GM12878 (cell line): ENCODE results near the gene FALEC. TPM values are rescaled to one million over a fixed set of nuclear protein-coding genes. Genes with fewer than 3 reads are reported as not detected.

Source experiments
- BMI1 ChIP-seq: fragments of 450-650 bp; IDR thresholded peaks from 2 replicates; pipeline ENCODE4 v1.6.1; 2016; ENCODE audit warnings: mild to moderate bottlenecking, moderate library complexity, borderline replicate concordance
- BRCA1 ChIP-seq: IDR thresholded peaks from 2 replicates; pipeline ENCODE4 v1.6.1; 2011; ENCODE audit warnings: low read depth, low read length, improper control_type of control experiment
- CREB1 ChIP-seq: IDR thresholded peaks from 2 replicates; pipeline ENCODE4 v1.6.1; 2012; ENCODE audit warnings: low read depth, mild to moderate bottlenecking, inconsistent platforms
- CREM ChIP-seq: IDR thresholded peaks from 2 replicates; pipeline ENCODE4 v1.6.1; 2014; ENCODE audit warnings: antibody characterized with exemption, low read depth
- EED ChIP-seq: sonication (generic); IDR thresholded peaks from 2 replicates; pipeline ENCODE4 v1.6.1; 2016; ENCODE audit warnings: antibody characterized with exemption, low read depth
- EP300 ChIP-seq, 2 experiments: fragments of 150-350 bp in 1 of 2; IDR thresholded peaks; 2 replicates each; pipeline ENCODE4 v1.6.1; 2011 to 2012; ENCODE audit warnings: low read depth in 2 of 2, low read length in 2 of 2, borderline replicate concordance in 1 of 2, improper control_type of control experiment in 1 of 2, inconsistent platforms in 1 of 2; ENCODE audit not compliant: control insufficient read depth in 1 of 2
- ETV6 ChIP-seq, 2 experiments: fragments of 450-650 bp in 1 of 2; IDR thresholded peaks in 1 of 2; conservative IDR thresholded peaks in 1 of 2; 2 replicates each; pipeline ENCODE4 v1.6.1; 2014; ENCODE audit warnings: antibody characterized with exemption in 1 of 2, borderline replicate concordance in 1 of 2, low read depth in 1 of 2, mild to moderate bottlenecking in 1 of 2, moderate library complexity in 1 of 2
- FOS ChIP-seq: IDR thresholded peaks from 3 replicates; pipeline ENCODE4 v1.6.1; 2011; ENCODE audit warnings: borderline replicate concordance; ENCODE audit not compliant: insufficient read length; ENCODE audit errors: extremely low read depth
- HCFC1 ChIP-seq: fragments of 150-350 bp; IDR thresholded peaks from 2 replicates; pipeline ENCODE4 v1.6.1; 2014; ENCODE audit warnings: low read length
- IKZF2 ChIP-seq, 2 experiments: fragments of 450-650 bp; IDR thresholded peaks; 2 replicates each; pipeline ENCODE4 v1.6.1; 2017; ENCODE audit warnings: mild to moderate bottlenecking in 2 of 2, moderate library complexity in 2 of 2
- IRF4 ChIP-seq: IDR thresholded peaks from 2 replicates; pipeline ENCODE4 v1.6.1; 2011; ENCODE audit warnings: low read depth, low read length
- NBN ChIP-seq: fragments of 450-650 bp; IDR thresholded peaks from 2 replicates; pipeline ENCODE4 v1.6.1; 2016
- NR2F1 ChIP-seq: fragments of 450-650 bp; conservative IDR thresholded peaks from 2 replicates; pipeline ENCODE4 v1.6.1; 2017; ENCODE audit warnings: mild to moderate bottlenecking
- PML ChIP-seq: IDR thresholded peaks from 2 replicates; pipeline ENCODE4 v1.6.1; 2012; ENCODE audit warnings: low read length, inconsistent platforms
- RCOR1 ChIP-seq: conservative IDR thresholded peaks from 2 replicates; pipeline ENCODE4 v1.6.1; 2012; ENCODE audit warnings: low read depth, low read length, improper control_type of control experiment
- RELA ChIP-seq: fragments of 450-650 bp; IDR thresholded peaks from 2 replicates; pipeline ENCODE4 v1.8.0; 2014; ENCODE audit warnings: borderline replicate concordance; ENCODE audit not compliant: partially characterized antibody
- RUNX3 ChIP-seq: IDR thresholded peaks from 2 replicates; pipeline ENCODE4 v1.6.1; 2012; ENCODE audit warnings: low read length, inconsistent platforms
- SMAD5 ChIP-seq: IDR thresholded peaks from 2 replicates; pipeline ENCODE4 v1.6.1; 2016; ENCODE audit warnings: antibody characterized with exemption, low read depth
- SP1 ChIP-seq: IDR thresholded peaks from one replicate; pipeline ENCODE4 v1.6.1; 2011; ENCODE audit warnings: low read depth, low read length
- SRF ChIP-seq, 2 experiments: IDR thresholded peaks; 2 replicates each; pipeline ENCODE4 v1.6.1; 2011; ENCODE audit warnings: low read depth in 2 of 2, low read length in 2 of 2, mild to moderate bottlenecking in 1 of 2, moderate library complexity in 1 of 2
- SUPT20H ChIP-seq: IDR thresholded peaks from 2 replicates; pipeline ENCODE4 v1.6.1; 2011; ENCODE audit warnings: low read depth, mild to moderate bottlenecking, low read length, moderate library complexity, borderline replicate concordance; ENCODE audit not compliant: control insufficient read depth
- TCF7 ChIP-seq: IDR thresholded peaks from 2 replicates; pipeline ENCODE4 v1.6.1; 2014; ENCODE audit warnings: antibody characterized with exemption, borderline replicate concordance
- ZBED1 ChIP-seq: IDR thresholded peaks from 2 replicates; pipeline ENCODE4 v1.6.1; 2016; ENCODE audit warnings: borderline replicate concordance
- ZNF384 ChIP-seq: IDR thresholded peaks from 2 replicates; pipeline ENCODE4 v1.6.1; 2012; ENCODE audit warnings: low read depth, mild to moderate bottlenecking, low read length, improper control_type of control experiment, borderline replicate concordance
- polyA plus RNA-seq, 11 experiments: library from polyadenylated mRNA; depleted of rRNA in 4 of 11; unstranded in 6 of 11; stranded (reverse) in 5 of 11; fragments of >200 nt; fragmentation: Nextera tagmentation in 4 of 11; fragmentation: Illumina TruSeq in 1 of 11; extraction: Ambion mirVana in 4 of 11; extraction: Trizol in 1 of 11; gene quantifications; 1 replicate in 1 of 11; 2 replicates in 10 of 11; pipeline versions ENCODE4 v1.2.1 to v1.2.3, GENCODE V29; 2011 to 2016; ENCODE audit warnings: inconsistent platforms in 2 of 11, missing spikeins in 2 of 11, low read depth in 1 of 11
- total RNA-seq, 4 experiments: library from RNA; depleted of rRNA in 3 of 4; stranded (reverse); fragments of >200 nt in 3 of 4; fragmentation: Illumina TruSeq in 1 of 4; extraction: Trizol in 1 of 4; gene quantifications; 2 replicates each; pipeline versions ENCODE4 v1.2.1 to v1.2.3, GENCODE V29; 2013 to 2021
- TF ChIP-seq, protein P1 (sequence below): IDR thresholded peaks from 2 replicates; pipeline ENCODE4 v1.6.1; 2012; ENCODE audit warnings: mild to moderate bottlenecking, low read depth, low read length
- TF ChIP-seq, protein P2 (sequence below): fragments of 450-650 bp; IDR thresholded peaks from 2 replicates; pipeline ENCODE4 v1.6.1; 2017; ENCODE audit warnings: mild to moderate bottlenecking

The FALEC gene
- total and polyA plus RNA-seq, 10 of the 15 experiments (the other 5 are each of a cell fraction or from before 2014, with no cell fraction given) = 0.21 to 0.71 (median 0.32) TPM; not detected in 3

DNA sequence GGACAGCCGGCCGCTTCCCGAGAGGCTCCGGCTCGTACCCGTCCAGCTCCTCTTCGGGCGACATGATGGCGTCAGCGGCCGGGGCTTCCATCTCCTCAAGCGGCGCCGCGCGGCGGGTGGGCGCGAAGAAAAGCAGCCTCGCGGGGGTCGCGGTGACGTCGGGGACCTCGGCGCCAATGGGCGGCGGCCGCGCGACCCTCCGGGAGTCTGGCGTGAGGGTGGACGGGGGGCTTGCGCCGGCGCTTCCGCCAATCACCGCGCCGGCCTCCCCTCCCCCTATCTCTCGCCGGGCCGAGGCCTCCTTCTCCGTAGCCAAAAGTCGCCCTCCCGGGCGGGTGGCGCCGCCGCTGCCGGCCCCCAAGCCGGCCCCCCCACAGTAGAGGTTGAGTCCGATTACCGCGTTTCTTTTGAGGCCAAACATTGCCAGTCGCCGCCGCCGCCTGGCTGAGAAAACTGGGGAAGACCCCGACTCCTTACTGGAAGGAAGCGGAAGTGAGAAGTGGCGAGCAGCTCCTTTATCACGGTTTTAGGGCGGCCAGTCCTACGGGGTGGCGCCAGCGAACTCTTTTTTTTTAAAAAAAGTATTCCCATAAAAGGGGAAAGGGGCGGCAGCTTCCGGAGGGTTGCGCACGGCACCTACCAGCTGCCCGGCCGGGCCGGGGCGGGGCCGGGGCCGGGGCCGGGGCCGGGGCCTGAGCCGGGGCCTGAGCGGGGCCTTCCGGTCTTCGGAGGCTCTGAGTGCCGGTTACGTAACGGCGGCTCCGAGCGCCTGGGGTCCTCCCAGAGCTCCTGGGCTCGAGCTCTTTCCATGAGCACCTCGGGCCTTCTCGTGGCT, 63.8 kb downstream of the FALEC start, which contains the start of gene MCL1 (continued):
- TF ChIP-seq EP300 (IDR thresholded peaks at IDR 0.05; ENCODE audit: borderline replicate concordance in 1 of 2, control insufficient read depth in 1 of 2, low read depth in 2 of 2, low read length in 2 of 2) (peak in 1 of 2 experiments; percentile 47; a peak in 1 of 4 replicates), EED (0 out of 2 replicates have a peak, but pooled peaks have one; percentile 32), PML (peak; percentile 99), HCFC1 (0 out of 2 replicates have a peak, but pooled peaks have one; percentile 34), ZNF384 (peak; percentile 99), CREM (no peak; the same call in 1 of the 2 replicates), SRF (IDR thresholded peaks at IDR 0.05; ENCODE audit: low read depth in 2 of 2, low read length in 2 of 2) (peak; percentile 94 to 100), RUNX3 (peak; percentile 53), BRCA1 (no peak), SMAD5 (peak; percentile 97), FOS (no peak), SP1 (peak; percentile 56), SUPT20H (no peak), RELA (peak; percentile 60), BMI1 (no peak), ETV6 (conservative IDR thresholded peaks at IDR 0.05 in 1 of 2, IDR thresholded peaks at IDR 0.05 in 1 of 2; ENCODE audit: borderline replicate concordance in 1 of 2, low read depth in 1 of 2) (peak in 1 of 2 experiments; percentile 70; a peak in 2 of 4 replicates), CREB1 (peak; percentile 77), IKZF2 (IDR thresholded peaks at IDR 0.05) (peak in 1 of 2 experiments; percentile 41; a peak in 1 of 4 replicates), NR2F1 (peak; percentile 36; the same call in 1 of the 2 replicates), IRF4 (0 out of 2 replicates have a peak, but pooled peaks have one; percentile 15), TCF7 (no peak; the same call in 1 of the 2 replicates), NBN (peak; percentile 60), ZBED1 (peak; percentile 61; the same call in 1 of the 2 replicates), RCOR1 (peak; percentile 69; the same call in 1 of the 2 replicates)
- TF ChIP-seq, protein P1, sequence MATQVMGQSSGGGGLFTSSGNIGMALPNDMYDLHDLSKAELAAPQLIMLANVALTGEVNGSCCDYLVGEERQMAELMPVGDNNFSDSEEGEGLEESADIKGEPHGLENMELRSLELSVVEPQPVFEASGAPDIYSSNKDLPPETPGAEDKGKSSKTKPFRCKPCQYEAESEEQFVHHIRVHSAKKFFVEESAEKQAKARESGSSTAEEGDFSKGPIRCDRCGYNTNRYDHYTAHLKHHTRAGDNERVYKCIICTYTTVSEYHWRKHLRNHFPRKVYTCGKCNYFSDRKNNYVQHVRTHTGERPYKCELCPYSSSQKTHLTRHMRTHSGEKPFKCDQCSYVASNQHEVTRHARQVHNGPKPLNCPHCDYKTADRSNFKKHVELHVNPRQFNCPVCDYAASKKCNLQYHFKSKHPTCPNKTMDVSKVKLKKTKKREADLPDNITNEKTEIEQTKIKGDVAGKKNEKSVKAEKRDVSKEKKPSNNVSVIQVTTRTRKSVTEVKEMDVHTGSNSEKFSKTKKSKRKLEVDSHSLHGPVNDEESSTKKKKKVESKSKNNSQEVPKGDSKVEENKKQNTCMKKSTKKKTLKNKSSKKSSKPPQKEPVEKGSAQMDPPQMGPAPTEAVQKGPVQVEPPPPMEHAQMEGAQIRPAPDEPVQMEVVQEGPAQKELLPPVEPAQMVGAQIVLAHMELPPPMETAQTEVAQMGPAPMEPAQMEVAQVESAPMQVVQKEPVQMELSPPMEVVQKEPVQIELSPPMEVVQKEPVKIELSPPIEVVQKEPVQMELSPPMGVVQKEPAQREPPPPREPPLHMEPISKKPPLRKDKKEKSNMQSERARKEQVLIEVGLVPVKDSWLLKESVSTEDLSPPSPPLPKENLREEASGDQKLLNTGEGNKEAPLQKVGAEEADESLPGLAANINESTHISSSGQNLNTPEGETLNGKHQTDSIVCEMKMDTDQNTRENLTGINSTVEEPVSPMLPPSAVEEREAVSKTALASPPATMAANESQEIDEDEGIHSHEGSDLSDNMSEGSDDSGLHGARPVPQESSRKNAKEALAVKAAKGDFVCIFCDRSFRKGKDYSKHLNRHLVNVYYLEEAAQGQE = peak; percentile 61; the same call in 1 of the 2 replicates
- TF ChIP-seq, protein P2, sequence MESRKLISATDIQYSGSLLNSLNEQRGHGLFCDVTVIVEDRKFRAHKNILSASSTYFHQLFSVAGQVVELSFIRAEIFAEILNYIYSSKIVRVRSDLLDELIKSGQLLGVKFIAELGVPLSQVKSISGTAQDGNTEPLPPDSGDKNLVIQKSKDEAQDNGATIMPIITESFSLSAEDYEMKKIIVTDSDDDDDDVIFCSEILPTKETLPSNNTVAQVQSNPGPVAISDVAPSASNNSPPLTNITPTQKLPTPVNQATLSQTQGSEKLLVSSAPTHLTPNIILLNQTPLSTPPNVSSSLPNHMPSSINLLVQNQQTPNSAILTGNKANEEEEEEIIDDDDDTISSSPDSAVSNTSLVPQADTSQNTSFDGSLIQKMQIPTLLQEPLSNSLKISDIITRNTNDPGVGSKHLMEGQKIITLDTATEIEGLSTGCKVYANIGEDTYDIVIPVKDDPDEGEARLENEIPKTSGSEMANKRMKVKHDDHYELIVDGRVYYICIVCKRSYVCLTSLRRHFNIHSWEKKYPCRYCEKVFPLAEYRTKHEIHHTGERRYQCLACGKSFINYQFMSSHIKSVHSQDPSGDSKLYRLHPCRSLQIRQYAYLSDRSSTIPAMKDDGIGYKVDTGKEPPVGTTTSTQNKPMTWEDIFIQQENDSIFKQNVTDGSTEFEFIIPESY = peak; percentile 67; the same call in 1 of the 2 replicates
